ENCODE results near the gene TBC1D30.
"Not testable (repeated sequence)": the region's sequence is repeated elsewhere in the genome, so short reads cannot be mapped to it uniquely, and the experiment has no call there.

TBC1D30 gene

GRCh38 chr12:64806593-64807460, 17.6 kb upstream of the TBC1D30 start:
- DNase-seq: no peak

- DNase-seq: no peak
Observed at GRCh38 chr12:64808110-64808509, 16.3 kb upstream of the TBC1D30 start.

- no peak for DNase-seq
Observed at GRCh38 chr12:64810831-64811230, 13.6 kb upstream of the TBC1D30 start.

GRCh38 chr12:64813723-64814122, 10.7 kb upstream of the TBC1D30 start:
- DNase-seq: no peak

GRCh38 chr12:64814432-64814831, 10.0 kb upstream of the TBC1D30 start:
- no peak for DNase-seq

- DNase-seq: no peak
Observed at GRCh38 chr12:64819816-64820402, 4.5 kb upstream of the TBC1D30 start.

- DNase-seq: no peak
Observed at GRCh38 chr12:64820593-64820992, 3.9 kb upstream of the TBC1D30 start.

- no peak for DNase-seq
Observed at GRCh38 chr12:64821116-64821630, 3.3 kb upstream of the TBC1D30 start.

- DNase-seq: no peak
Observed at GRCh38 chr12:64824130-64824499, 332 bp upstream of the TBC1D30 start.

- peak; percentile 77 for DNase-seq
Observed at GRCh38 chr12:64825143-64826021, 935 bp downstream of the TBC1D30 start.

- DNase-seq: peak; percentile 41
Observed at GRCh38 chr12:64826234-64826633, 1.8 kb downstream of the TBC1D30 start.

GRCh38 chr12:64828713-64829112, 4.3 kb downstream of the TBC1D30 start:
- no peak for DNase-seq

- DNase-seq: no peak
Observed at GRCh38 chr12:64833928-64834327, 9.5 kb downstream of the TBC1D30 start.

- DNase-seq: no peak
Observed at GRCh38 chr12:64835901-64836300, 11.5 kb downstream of the TBC1D30 start.

GRCh38 chr12:64836856-64837255, 12.4 kb downstream of the TBC1D30 start:
- no peak for DNase-seq

GRCh38 chr12:64837427-64837826, 13.0 kb downstream of the TBC1D30 start:
- no peak for DNase-seq

- no peak for DNase-seq
Observed at GRCh38 chr12:64840119-64840518, 15.7 kb downstream of the TBC1D30 start.

GRCh38 chr12:64840949-64841717, 16.7 kb downstream of the TBC1D30 start:
- DNase-seq: no peak

GRCh38 chr12:64848409-64848808, 24.0 kb downstream of the TBC1D30 start:
- not testable (repeated sequence) for DNase-seq

GRCh38 chr12:64858882-64859605, 34.6 kb downstream of the TBC1D30 start:
- DNase-seq: no peak

- no peak for DNase-seq
Observed at GRCh38 chr12:64860446-64860998, 36.1 kb downstream of the TBC1D30 start.
